SU-DHL-6 (cell line): Measurements from ENCODE around the gene HYLS1.

Experiments
- H2AFZ ChIP-seq: fragments of 200-600 bp; sonication (generic); 2 replicates; pipeline ENCODE4 v1.6.1; 2014; ENCODE audit warnings: low read depth, mild to moderate bottlenecking, moderate library complexity, mixed read lengths, antibody characterized with exemption, low read length; ENCODE audit not compliant: severe bottlenecking
- H3F3A ChIP-seq: fragments of 200-600 bp; shearing (Covaris generic); 2 replicates; pipeline ENCODE4 v1.6.0; 2016; ENCODE audit warnings: antibody characterized with exemption, mild to moderate bottlenecking; ENCODE audit not compliant: insufficient read depth
- H3K27ac ChIP-seq: fragments of 200-600 bp; sonication (generic); 2 replicates; pipeline ENCODE4 v1.5.1; 2016; ENCODE audit warnings: low read depth, mild to moderate bottlenecking, low read length, moderate library complexity, mixed read lengths
- H3K27me3 ChIP-seq: fragments of 200-600 bp; sonication (generic), shearing (Covaris generic); 2 replicates; pipeline ENCODE4 v1.6.0; 2014; ENCODE audit warnings: mild to moderate bottlenecking, low read length
- H3K36me3 ChIP-seq: fragments of 200-600 bp; sonication (generic); 2 replicates; pipeline ENCODE4 v1.6.1; 2014; ENCODE audit warnings: mild to moderate bottlenecking, low read length, mixed read lengths
- H3K4me2 ChIP-seq: fragments of 300-600, 200-600 bp; shearing (Covaris generic), sonication (generic); 2 replicates; pipeline ENCODE4 v1.6.0; 2014; ENCODE audit warnings: low read length, low read depth, mild to moderate bottlenecking; ENCODE audit not compliant: poor library complexity, severe bottlenecking
- H3K4me3 ChIP-seq: fragments of 200-600 bp; sonication (generic); 2 replicates; pipeline ENCODE4 v1.5.1; 2014; ENCODE audit warnings: antibody characterized with exemption, low read length, mild to moderate bottlenecking, mixed read lengths; ENCODE audit not compliant: insufficient read depth, poor library complexity, severe bottlenecking
- H3K79me2 ChIP-seq: fragments of 200-600 bp; sonication (generic); 2 replicates; pipeline ENCODE4 v1.6.1; 2014; ENCODE audit warnings: mild to moderate bottlenecking, low read length, moderate library complexity; ENCODE audit not compliant: insufficient read depth
- H3K9ac ChIP-seq: fragments of 200-600 bp; sonication (generic); 2 replicates; pipeline ENCODE4 v1.7.0; 2014; ENCODE audit warnings: mild to moderate bottlenecking, low read length
- H3K9me2 ChIP-seq: fragments of 200-600 bp; sonication (generic); replicated peaks from 2 replicates; pipeline ENCODE4 v1.6.1; 2014; ENCODE audit warnings: low read length; ENCODE audit not compliant: insufficient read depth
- H3K9me3 ChIP-seq: fragments of 200-600 bp; sonication (generic); 2 replicates; pipeline ENCODE4 v1.6.1; 2014; ENCODE audit warnings: low read length, mixed read lengths; ENCODE audit not compliant: insufficient read depth
- H4K20me1 ChIP-seq: fragments of 200-600 bp; sonication (generic); 2 replicates; pipeline ENCODE4 v1.6.1; 2014; ENCODE audit warnings: low read depth, mild to moderate bottlenecking, antibody characterized with exemption, low read length, moderate library complexity, mixed read lengths
- CTCF ChIP-seq: fragments of 200-600 bp; sonication (generic); IDR thresholded peaks from one replicate; pipeline ENCODE4 v1.5.1; 2017; ENCODE audit warnings: antibody characterized with exemption, mild to moderate bottlenecking, low read length, moderate library complexity; ENCODE audit not compliant: insufficient read depth, poor library complexity, severe bottlenecking
- EZH2phosphoT487 ChIP-seq: fragments of 200-600 bp; sonication (generic), shearing (Covaris generic); conservative IDR thresholded peaks from 2 replicates; pipeline ENCODE4 v1.6.1; 2018; ENCODE audit warnings: mild to moderate bottlenecking, antibody characterized with exemption, low read length, moderate library complexity, mixed read lengths

Gene HYLS1

GRCh38 chr11:125892071-125892470 lies 4.6 kb downstream of the HYLS1 start:
- Histone ChIP-seq H3K9ac (no peak overlapping the region), H3K4me3 (no peak overlapping the region), H3K36me3 (no peaks in the 10 kb centered on the region), H2AFZ (no peak overlapping the region), H3K79me2 (no peaks in the 10 kb centered on the region), H3K4me2 (no peak overlapping the region), H3F3A (no peaks in the 10 kb centered on the region), H4K20me1 (no peaks in the 10 kb centered on the region), H3K9me2 (no peaks in the 10 kb centered on the region), H3K9me3 (no peaks in the 10 kb centered on the region), H3K27me3 (no peaks in the 10 kb centered on the region), H3K27ac (no peak overlapping the region)
- TF ChIP-seq CTCF (no peak), EZH2phosphoT487 (no peak)

DNA sequence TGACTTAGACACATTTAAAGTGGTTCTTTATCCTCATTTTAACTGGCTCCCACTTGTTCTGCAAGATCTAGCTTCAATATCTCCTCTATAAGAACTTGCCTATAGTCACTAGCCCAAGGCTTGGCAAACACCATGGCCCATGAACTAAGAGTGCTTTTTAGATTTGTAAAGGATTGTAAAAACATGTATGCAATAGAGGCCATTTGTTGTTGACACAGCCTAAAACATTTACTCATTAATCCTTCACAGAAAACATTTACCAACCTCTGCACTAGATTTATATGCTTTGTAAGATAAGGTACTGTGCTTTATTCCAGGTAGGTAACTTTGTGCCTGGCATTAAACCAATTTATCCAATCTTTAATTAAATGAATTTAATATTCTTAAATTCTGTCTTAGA lies 5.5 kb downstream of the HYLS1 start:
- TF ChIP-seq CTCF, result no peak
- TF ChIP-seq EZH2phosphoT487, result no peak
- H3K27me3 ChIP-seq, result no peaks in the 10 kb centered on the region
- H3K9ac ChIP-seq, result no peak overlapping the region
- H4K20me1 ChIP-seq, result no peaks in the 10 kb centered on the region
- no peaks in the 10 kb centered on the region for H3K79me2 ChIP-seq
- no peaks in the 10 kb centered on the region for H3F3A ChIP-seq
- no peak overlapping the region for H3K4me2 ChIP-seq
- H3K27ac ChIP-seq, result no peak overlapping the region
- no peak overlapping the region for H2AFZ ChIP-seq
- no peaks in the 10 kb centered on the region for H3K9me3 ChIP-seq
- no peak overlapping the region for H3K4me3 ChIP-seq
- H3K36me3 ChIP-seq, result no peaks in the 10 kb centered on the region
- no peaks in the 10 kb centered on the region for H3K9me2 ChIP-seq

GRCh38 chr11:125901872-125902271 lies 14.4 kb downstream of the HYLS1 start:
- Histone ChIP-seq H3K4me2 (peak overlapping the region; percentile 67), H3K9me3 (no peaks in the 10 kb centered on the region), H3K36me3 (no peaks in the 10 kb centered on the region), H3K4me3 (no peak overlapping the region), H4K20me1 (no peaks in the 10 kb centered on the region), H3K9me2 (no peaks in the 10 kb centered on the region), H3K27me3 (no peaks in the 10 kb centered on the region), H3K79me2 (peaks cover 12% of the 10 kb centered on the region; the same call in 1 of the 2 replicates), H3K9ac (no peak overlapping the region), H3F3A (no peaks in the 10 kb centered on the region), H3K27ac (no peak overlapping the region), H2AFZ (no peak overlapping the region)
- TF ChIP-seq EZH2phosphoT487 (no peak), CTCF (no peak)
